GM18508 (cell line): ENCODE results near the gene MVB12B.

Experiments used
- ATAC-seq: cut with Tn5 transposase; IDR thresholded peaks from one replicate; pipeline ENCODE4 v1.9.1; 2021; ENCODE audit warnings: moderate number of reproducible peaks; ENCODE audit not compliant: insufficient read depth, unreplicated experiment

The MVB12B gene

DNA sequence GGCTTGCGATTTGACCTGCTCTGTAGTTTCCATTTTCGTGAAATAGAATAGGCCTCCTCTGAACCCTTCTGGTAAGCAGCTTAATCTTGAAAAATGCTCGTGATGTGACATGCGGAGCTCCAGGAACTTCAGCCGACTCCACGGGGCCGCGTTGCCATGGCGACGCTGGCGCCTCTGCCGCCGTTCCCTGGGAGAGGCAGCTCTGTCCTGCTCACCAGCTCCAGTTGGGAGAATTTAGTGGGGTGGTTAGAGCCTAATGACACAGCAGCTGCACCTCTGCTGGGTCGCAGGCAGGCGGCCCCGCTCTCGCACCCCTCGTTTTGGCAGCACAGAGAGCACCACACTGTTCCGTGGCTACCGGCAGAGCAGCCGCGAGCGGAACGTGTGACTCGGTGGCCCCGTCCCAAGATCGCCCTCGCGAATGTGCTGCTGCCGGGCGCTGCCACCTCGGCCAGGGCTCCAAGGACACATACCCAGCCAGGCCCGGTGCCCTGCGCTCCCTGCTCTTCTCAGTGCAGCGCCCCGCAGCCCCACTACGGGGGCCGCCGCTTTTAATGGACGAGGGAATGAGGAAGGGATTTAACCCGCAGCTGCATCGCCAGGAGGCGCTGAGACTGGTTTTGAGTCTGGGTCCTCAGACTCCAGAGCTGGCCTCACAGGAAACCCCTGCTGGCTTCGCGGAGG is 155.9 kb downstream of the MVB12B start:
- no peak for ATAC-seq

DNA sequence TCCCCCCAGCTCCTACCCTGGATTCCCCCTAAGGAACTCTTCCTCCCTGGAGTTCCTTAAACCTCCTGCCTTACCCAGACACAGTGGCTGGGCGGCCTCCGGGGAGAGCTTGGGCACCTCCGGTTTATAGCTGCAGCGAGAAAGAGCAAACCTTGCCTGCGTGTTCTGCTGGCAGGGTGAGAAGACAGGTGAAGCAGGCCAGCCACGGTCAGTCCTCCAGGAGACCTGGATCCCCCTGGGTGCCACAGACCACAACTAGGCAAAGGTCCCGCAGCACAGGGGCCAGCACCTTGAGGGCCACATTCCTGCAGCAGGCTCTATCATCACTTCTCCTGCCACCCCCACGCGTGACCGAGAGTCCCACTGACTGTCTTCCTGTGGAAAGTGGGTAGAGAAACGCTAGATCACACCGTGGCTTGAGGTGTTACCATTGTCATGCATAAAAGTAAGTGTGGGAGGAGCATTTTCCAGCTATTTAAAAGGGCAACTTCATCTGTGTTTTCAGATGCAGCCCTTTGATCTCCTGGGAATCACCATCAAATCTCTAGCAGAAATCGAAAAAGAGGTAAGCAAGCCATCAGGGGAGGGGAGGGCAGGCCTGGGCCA is 156.9 kb downstream of the MVB12B start:
- ATAC-seq, result no peak

DNA sequence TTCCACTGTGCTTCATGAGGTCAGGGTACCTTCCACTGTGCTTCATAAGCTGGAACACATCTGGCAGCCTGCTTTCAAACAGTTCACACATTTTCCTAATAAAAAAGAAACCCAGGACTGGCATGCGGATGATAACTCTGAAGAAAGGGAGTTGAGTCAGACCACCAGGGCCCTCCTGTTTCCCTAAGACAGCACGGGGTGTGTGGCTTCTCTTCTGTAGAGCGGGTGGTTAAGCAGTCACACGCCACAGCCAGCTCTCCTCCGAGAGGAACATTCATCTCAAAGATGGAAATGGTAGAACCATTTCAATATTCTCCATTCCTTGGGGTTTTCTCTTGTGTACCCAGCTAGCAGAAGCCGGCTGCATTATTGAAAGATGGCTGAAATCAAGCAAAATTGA is 159.0 kb downstream of the MVB12B start:
- no peak for ATAC-seq

DNA sequence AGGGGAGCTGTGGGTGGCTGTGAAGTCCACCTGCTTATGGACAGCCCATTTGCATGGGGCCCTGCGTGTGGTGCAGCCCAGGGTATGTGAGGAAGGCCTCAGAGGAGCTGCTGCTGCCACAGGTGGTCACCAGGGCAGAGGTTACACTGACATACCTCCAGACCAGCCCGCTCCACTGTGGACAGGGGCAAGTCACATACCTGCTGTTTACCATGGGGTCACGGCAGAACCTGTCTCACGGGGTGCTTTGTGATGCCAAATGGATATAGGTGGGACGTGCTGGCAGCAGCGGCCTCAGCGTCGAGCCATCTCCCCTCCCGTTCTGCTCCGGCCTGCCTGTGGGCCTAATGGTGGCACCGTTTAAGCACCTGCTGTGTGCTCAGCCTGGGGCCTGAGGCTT is 159.6 kb downstream of the MVB12B start:
- ATAC-seq, result no peak

DNA sequence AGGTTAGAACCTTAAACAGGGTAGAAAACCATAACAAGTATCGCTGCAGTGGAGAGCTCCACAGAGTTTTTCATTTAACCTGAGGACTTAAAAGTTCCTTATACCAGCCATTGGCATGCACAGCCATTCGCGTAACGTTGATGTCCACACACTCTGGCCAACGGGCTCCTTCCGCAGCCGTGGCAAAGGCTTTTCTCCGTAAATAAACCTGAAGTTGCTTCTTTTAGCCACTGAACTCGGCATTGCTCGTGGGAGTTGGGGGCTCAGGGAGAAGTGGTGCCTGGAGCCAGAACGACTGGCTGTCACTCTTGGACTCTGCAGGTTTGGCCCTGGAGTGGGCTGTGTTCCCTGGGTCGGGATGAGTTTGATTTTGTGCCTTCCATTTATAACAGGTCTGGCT is 161.2 kb downstream of the MVB12B start:
- ATAC-seq, result no peak

DNA sequence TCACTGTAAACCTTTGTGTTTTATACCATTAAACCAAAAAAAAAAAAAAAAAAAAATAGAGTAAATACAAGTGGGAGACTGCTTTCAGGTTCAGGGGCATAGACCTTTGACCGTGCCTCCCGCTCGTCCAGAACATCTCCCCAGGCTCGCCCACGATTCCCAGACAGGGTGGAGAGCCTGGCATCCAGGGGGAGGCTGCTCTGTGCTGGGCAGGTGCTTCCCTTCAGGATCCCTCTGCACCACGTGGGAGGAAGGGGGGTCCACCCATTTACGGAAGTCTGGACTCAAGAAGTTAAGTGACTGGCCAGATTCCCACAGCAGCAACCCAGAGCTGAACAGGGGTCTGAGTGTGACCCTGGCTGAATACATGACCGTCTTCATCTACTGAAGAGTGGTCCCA is 161.7 kb downstream of the MVB12B start:
- ATAC-seq, result no peak

DNA sequence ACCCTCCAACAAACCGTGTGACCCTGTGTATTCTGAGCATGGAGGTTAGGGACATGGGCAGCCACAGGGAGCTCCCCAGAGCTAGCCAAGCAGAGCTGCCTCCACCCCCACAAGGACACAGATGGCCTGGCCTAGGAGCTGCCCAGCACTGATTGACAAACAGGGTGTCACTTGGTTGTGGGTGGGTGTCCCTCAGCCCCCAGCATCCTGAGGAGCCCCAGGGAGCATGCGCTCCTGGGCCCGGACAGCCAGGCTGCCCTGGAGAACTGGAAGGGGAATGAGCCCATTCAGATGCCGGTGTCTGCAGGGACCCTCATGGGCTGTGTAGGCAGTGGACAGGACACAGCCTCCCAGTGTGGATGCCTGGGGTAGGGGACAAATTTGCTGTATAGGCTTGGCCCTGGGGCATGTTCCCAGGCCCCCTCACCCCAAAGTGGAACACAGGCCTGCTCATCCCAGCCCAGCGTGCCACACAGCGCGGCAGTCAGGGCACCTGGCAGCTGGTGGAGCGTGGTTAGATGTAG is 162.3 kb downstream of the MVB12B start:
- ATAC-seq, result no peak

DNA sequence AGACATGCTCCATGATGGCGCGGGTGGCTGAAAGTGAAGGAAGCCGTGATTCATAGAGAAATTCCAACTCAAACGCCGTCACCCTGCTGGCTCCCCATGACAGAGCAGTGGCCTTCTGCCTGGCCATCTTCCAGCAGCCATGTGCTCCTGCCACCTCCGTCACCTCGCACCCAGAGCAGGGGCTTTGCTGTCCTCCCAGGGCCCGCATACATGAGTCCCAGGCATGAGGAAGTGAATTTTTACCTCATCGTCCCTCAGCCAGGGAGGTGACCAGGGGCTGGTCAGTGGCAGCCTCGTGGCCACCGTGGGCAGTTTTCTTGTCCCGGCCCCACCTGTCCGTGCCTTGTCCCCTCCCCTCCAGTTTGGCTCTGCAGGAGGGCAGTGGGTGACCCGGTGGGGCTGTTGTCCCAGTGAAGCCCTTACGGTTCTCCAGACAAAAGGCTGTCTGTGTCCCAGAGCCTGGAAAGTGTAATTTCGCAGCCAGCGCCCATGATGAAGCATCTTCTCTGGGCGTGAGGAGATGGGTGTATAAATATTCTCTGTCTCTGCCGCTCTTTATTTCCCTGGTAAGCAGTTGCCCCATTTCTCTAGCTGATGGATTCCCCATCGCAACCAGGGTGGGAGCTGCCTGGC is 163.1 kb downstream of the MVB12B start:
- ATAC-seq, result no peak

DNA sequence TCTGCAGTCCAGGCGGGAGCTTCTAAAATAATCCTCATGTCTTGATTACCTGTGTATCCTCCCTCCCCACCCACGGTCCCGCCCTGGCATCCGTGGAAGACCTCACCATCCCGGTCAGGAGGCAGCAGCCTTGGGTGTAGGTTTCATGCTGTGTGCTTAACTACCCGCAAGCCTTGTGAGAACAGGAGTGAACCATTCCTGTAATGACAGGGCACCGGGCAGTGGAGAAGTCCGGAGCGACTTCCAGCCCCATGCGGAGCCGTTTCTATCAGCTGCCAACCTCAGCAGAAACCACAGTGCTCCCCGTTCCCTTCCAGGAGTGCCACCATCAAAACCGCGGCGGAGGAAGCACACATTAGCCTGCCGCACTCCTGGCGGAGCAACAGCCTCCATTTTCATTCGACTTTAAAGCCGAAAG is 163.6 kb downstream of the MVB12B start:
- ATAC-seq, result no peak

DNA sequence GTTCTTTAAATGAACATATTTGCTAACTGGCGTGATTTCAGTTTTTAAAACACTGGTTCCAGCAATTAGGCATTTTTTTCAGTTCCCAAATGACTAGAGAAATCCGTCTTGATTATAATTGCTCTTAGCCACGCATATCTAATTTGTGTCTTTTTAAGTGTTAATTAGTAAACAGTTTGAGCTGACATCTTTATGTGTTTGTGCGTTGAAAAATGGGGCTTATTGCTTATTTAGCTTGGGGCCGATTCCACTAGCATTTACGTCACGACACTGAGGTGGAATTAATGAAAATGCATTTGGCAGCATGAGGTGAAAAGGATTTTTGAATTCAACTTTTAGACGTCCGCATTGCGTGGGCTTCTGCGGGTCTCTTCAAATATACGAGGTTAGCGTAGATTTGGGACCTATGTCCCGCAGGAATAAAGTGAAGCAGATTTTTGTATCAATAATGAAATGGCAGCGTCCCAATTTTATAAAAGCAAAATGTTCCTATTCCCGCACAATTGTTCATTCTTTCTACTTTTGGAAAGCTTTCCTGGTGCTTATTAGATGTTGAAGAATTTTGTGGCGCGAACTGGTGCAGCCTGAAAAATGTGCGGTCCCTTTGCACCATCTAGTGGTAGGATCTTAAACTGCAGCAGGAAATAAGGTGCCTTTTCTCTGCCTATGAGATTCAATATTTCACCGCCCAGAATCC is 164.4 kb downstream of the MVB12B start:
- no peak for ATAC-seq

DNA sequence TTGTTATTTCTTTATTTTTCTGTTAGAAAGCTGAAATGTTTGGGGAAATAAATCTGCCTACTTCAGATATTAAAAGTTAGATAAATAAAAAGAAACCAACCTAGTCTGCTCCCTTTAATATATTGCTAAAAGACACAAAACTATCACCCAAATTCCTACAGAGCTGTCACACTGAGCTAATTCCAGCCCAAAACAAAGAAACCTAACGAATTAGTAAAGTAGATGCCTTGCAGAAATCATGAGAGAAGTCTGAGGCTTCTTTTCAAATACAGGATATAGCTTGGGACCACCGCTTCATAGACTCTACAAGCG is 164.9 kb downstream of the MVB12B start:
- ATAC-seq, result no peak

DNA sequence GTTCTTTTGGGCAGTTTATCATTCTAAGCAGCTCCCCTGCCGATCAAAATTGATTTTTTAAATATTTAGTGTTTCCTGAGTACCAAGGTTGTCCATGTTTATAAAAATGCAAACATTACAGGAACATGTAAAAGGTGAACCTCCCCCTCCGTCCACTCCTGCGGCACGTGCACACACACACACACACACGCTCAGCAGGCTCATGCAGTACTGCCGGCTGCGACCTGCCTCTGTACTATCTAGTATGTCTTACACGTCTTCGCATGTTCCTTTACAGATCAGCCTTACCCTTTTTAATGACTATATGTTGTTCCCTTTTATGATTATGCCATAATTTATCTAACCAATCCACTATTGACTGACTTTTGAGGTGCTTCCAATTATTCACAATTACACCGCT is 165.3 kb downstream of the MVB12B start:
- no peak for ATAC-seq

DNA sequence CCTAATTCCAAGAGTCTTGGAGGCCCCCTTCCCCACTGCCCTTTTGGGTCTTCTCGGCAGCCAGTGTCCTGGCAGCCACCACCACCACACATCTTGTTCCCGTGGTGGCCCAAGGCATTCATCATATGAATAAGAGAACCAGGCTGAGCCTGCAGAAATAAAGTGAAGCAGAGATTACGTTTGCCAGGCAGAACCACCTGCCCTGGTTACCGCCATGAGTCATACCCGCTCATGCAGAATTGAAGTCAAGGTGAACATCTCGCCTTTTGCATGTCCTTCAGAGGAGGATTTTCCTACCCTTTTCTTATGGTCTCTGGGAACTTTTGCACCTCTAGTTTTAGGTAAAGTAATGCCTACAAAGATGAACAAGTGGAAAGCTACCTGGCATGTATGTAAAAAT is 167.6 kb downstream of the MVB12B start:
- ATAC-seq, result no peak

DNA sequence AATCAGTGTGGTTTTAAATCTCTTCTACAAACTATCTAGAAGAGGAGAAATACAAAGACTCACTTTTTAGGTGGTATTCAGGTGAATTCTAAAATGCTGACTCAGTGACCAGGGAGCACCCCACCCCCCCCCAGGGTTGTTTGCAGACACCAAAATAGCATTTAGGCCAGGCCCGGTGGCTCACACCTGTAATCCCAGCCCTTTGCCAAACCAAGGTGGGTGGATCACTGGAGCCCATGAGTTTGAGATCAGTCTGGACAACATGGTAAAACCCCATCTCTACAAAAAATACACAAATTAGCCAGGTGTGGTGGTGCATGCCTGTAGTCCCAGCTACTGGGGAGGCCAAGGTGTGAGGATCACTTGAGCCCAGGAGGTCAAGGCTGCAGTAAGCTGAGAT is 168.1 kb downstream of the MVB12B start:
- no peak for ATAC-seq

DNA sequence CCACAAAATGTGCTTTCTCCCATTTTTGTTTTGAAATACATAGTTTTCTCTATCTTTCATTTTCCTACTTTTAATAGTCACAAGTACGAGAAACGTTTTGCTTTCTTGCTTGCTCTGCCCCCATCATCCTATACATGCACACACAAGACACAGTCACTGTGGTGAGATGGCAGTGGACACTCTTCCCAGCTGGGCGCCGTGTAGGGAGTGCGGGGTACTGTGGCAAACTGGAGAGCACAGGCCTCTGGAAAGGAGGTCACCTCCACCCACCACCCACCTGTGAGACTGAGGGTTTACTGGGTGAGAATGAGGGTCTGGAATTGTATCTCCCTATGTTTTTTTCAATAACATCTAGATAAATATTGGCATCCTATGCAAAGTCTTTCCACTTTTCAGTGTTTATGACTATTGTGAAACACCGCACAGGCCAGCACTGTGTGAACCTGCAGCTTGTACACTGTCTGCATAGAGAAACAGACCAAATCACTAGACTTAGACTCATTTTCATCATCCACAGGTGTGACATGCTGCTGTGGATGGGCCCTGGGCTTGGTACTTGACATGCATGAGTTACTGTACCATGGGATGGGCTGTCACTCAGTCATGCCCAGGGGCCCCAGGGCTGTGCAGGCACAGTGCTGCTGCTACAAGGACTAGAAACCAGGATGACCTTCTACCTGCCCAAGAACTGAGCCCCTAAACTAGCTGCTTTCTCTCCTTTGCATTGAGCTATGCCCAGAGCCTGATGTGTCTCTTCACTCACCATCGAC is 169.0 kb downstream of the MVB12B start:
- ATAC-seq, result no peak

DNA sequence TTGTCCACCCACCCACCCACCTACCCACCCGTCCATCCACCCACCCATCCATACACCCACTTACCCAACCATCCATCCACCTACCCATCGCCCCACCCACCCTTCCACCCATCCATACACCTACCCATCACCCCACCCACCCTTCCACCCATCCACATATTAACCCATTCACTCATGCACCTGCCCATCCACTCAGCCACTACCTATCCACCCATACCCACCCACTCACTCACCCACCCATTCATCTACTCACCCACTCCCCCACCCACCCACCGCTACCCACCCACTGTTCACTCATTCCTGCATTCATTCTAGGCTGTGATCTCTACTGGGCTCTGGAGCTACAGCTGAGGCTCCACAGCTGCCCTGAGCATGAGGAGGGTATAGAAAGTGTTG is 169.6 kb downstream of the MVB12B start:
- ATAC-seq, result no peak

DNA sequence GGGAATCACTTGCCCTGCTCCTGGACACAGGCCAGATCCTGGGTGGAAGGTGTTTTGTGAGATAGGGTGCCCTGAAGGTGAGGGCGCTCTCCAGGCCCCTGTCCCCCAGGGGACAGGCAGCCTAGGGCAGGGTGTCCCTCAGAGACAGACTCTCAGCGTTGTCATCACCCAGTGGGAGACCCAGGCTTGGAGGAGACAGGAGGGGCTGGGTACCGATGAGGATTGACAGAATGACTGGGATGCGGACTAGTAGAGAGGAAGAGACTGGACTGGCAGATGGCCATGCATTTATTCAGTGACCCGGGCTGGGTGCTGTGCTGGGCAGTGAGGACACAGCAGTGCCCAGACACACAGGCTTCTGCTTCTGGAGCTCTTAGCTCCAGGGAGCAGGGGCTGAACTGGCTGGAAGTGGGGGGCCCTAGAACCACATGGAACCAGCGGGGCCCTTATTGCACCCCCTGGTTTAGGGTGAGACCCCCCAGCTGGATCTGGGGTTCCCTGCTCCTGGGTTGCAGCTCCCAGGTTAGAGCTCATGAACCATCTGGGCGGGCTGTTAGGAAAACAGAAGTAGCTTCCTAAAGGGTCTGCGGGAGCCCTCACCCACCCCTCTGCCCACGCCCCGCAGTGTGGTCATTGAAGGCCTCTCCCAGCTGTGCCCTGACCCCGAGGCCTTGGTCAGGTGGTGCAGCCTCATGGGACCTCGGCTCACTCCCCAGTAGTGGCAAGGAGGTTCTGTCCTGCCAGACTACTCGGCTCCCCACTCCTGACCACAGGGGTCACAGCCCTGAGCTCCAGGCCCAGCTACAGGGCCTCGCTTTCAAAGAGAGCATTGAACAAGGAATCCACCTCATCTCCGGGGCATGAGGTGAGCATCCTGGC is 170.4 kb downstream of the MVB12B start:
- no peak for ATAC-seq

DNA sequence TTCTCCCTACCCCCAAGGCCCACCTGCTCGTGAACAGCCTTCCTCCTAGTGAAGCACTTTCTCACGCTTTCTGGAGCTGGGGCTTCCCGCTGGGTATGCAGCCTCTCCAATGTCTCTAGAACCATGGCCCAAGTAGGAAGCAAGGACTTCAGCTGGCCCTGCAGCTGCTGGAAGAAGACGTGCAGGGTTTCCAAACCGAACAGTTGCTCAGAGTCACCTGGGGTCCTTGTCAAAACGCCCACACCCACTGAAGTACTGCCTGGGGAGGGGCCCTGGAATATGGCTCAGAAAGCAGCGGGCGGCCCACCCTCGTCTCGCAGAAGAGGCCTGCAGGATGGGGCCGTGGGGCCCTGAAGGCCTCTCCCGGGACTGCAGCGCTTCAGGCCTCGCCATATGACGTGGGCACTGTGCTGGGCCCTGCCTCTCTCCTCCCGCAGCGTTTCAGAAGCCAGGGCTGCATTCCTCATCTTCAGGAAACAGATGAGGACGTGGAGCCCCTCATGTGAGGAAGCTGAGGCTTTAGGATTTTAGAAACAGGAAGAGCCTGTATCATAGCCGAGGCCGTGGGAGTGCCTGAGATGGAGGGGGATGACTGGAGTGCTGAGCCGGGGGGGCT is 171.1 kb downstream of the MVB12B start:
- ATAC-seq, result no peak

DNA sequence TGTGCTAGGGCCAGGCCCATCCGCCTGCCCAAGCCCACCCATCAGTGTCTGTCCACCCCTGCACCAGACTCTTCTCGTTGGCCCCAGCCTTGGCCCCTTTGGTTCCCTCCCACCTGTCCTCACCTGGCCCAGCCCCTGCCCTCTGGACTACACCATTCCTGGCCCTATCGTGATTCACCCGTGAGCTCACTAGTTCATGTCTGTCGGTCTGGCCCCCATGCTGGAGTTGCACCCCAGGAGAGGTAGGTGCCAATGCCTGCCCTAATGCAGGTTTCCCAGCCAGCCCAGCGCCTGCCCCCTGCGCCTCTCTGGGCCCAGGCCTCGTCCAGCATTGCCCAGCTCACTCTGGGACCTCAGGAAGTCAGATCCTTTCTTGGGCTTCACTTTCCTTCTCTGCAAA is 171.7 kb downstream of the MVB12B start:
- ATAC-seq, result no peak
